HG02973 (cell line): ENCODE data around the gene SNRNP200.

ENCODE experiments used
- ATAC-seq: cut with Tn5 transposase; IDR thresholded peaks from one replicate; pipeline ENCODE4 v1.9.1; 2021; ENCODE audit warnings: moderate library complexity; ENCODE audit not compliant: unreplicated experiment

SNRNP200 gene

DNA sequence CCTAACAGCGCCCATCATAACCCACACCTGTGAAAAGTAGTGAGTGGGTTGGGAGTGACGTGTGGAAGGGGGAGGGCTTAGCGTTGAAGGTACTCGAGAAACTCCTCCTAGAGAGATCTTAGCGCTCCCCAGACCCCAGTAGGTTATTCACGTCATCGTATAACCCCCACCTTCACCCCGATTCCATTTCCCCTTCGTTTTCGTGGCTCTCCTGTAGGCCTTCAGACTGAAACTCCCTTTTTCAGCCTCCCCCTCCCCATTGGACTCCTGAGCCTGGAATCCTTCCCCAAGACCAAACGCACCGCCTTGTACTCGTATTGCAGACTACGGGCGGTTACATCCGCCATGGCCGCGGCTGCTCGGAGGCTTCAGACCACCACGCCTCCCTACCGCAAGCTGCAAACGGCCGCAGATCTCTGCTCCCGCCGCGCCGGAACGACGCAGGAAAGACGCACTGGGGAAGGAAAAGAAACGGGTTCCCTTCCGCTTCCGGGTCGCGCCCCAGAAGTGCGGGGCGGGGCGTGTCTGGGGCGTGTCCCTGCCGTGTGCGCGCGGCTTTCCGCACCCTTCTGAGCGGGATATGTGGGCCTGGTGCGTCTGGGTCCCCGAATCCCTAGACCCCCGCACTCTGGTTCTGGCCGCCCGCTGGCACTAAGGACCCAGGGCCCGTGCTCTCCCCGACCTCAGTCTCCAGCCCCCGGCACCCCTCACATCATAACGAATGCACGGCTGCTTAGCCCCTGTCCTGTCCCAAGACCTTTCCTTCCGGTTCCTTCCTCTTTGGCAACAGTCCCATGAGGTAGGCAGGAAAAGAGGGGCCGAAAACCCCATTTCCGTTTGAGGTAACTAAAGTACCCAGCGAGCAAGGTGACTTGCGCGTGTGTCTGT is at the start of gene SNRNP200:
SNRNP200 (minus strand) TSS at position 456 of the 888 bp plus-strand sequence; CDS start at position 347, 109 bp downstream.
- ATAC-seq: peak; percentile 82

DNA sequence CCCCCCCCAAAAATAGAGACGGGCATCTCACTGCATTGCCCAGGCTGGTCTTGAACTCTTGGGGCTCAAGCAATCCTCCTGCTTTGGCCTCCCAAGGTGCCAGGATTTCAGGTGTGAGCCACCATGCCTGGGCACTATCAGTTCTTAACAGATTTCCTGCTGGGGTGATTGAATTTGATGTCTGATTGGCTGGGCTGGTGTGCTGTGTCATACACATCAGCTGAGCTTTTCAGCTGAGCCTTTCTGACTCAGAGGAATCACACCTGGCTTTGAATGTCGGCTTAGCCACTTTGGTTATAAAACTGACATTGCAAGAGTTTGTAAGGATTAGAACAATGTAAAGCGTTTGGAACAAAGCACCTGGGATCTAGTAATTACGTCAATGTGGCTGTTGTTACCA is 49.1 kb upstream of the SNRNP200 start:
- no peak for ATAC-seq

- no peak for ATAC-seq
Measured at GRCh38 chr2:96353606-96354101, 48.3 kb upstream of the SNRNP200 start.

- no peak for ATAC-seq
Measured at GRCh38 chr2:96353032-96353561, 47.8 kb upstream of the SNRNP200 start.

GRCh38 chr2:96347395-96347794 is 42.0 kb upstream of the SNRNP200 start:
- ATAC-seq: no peak

- no peak for ATAC-seq
Measured at GRCh38 chr2:96345868-96346462, 40.6 kb upstream of the SNRNP200 start.

DNA sequence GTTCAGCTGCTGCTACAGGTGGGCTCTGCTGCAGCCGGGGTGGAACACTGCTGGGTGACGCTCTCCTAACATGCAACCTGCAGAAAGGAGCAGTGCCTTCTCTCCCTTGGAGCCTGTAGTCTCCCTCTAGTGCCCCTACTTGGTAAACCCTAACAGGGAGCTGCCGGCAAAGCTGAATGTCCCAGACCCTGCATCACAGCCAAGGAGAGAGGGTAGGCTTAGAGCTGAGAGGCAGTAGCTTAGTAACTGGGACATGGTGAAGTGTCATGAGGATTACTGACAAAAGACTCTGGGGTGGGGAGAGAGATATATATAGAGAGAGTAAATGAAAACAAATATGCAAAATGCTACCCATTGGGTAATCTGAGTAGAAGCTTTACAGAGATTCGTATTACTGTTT is 40.1 kb upstream of the SNRNP200 start:
- ATAC-seq: no peak

DNA sequence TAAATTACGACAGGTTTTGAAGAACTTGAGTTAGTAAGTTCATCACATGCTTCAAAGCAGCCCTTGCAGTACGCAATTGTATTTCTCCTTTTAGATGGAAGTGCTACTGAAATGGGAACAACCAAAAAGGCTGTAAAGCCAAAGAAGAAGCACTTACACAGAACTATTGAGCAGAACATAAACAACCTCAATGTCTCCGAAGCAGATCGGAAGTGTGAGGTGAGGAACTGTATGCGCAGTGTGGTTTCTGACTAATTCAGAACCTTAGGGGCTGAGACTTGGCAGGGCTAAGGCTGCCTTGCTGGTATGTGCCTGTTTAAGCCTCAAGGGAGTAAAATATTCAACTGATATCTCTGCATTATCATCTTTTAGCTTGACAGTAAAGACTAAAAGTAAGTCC is 38.7 kb upstream of the SNRNP200 start:
- ATAC-seq: peak; percentile 80

DNA sequence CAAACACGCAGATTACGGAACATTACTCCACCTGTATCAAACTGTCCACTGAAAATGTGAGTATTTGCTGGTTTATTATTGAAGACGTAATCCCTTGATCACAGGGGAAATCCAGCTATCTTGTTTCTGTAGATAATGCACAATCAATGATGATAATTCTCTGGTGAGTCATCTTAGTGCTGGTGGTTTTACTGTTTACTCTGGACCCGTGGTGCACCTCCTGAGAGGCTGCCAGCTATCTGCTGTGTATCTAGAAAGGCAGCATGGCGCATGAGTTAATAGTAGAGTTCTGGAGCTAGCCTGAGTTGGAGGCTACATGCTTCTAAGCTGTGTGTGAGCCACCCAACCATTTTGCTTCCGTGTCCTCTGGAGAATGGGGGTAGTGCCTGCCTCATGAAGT is 36.7 kb upstream of the SNRNP200 start:
- no peak for ATAC-seq

- no peak for ATAC-seq
Measured at GRCh38 chr2:96341641-96342040, 36.3 kb upstream of the SNRNP200 start.

- no peak for ATAC-seq
Measured at GRCh38 chr2:96340493-96341414, 35.4 kb upstream of the SNRNP200 start.

DNA sequence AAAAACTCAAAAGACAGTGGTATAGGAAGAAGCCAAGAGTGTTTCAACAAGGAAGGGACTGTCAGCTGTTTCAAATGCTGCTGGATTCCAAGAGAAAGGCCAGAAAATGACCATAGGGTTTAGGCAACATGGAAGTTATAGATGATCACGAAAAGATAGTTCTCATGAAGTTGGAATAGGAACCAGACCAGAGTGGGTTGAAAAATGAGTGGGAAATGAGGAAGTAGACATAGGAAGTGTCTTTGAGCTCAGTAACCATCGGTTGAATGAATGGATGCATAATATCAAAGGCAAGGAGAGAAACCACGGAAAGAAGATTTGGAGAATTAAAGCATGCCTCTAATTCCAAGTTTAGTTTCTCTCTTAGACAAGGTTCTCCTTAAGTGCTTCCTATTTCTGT is 31.5 kb upstream of the SNRNP200 start:
- no peak for ATAC-seq

DNA sequence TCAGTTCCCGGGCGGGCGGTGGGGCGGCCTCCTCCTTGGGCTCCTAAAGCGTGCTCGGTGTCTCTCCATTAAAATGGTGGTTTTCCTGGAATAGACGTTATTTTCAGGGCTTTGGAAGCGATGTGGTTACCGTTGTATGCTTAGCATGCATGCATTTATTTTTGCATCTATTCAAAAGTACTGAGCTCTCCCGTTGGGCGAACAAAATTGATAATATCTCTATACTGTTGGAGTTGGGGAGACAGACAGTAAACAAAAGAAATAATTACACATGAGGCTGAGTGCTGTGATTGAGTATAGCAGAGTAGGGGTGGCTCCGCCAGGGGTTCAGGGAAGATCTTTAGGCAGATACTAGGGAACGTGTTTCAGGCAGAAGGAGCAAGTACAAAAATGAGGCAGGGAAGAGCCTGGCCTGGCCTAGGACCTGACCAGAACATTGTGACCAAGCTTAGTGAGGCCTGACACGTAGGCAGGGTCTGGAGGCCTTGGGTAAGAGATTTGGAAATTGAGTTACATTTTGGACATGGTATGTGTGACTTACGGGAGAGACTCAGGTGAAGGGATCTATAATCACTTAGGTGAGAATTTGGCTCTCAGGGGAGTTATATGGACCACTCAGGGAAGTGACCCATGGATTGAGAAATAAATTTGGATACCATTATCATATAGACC is 30.9 kb upstream of the SNRNP200 start:
- no peak for ATAC-seq

- ATAC-seq: no peak
Measured at GRCh38 chr2:96333708-96334107, 28.4 kb upstream of the SNRNP200 start.

GRCh38 chr2:96330407-96330806 is 25.1 kb upstream of the SNRNP200 start:
- ATAC-seq: no peak

DNA sequence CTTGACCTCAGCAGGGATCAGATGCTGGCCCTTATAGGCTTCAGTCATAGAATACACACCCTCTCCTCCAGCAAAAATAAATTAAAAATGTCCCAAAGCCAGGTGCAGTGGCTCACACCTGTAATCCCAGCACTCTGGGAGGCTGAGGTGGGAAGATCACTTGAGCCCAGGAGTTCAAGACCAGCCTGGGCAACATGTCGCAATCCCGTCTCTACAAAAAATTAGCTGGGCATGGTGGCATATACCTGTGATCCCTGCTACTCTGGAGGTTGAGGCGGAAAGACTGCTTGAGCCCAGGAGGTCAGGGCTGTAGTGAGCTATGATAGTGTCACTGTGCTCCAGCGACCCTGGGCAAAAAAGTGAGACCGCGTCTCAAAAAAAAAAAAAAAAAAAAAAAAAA is 24.5 kb upstream of the SNRNP200 start:
- no peak for ATAC-seq

DNA sequence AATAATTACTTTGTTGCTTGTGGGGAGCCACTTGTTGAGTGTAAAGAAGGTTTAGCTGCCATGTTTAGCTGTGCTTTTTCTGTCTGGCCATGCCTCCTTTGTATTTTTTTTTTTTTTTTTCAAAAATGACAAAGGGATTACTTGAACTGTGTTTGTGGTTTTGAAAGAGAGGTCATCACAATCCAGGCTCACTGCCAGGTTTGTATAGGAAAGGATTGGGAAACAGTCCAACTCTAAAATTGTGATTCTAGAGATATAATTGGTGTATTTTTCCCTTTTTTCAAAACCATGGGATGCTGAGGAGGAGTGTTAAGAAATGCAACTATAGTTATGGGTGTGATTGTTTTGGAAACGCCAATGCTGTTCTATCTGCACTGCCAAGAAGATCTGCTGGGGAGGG is 24.1 kb upstream of the SNRNP200 start:
- ATAC-seq: no peak

- no peak for ATAC-seq
Measured at GRCh38 chr2:96326990-96327820, 21.9 kb upstream of the SNRNP200 start.

DNA sequence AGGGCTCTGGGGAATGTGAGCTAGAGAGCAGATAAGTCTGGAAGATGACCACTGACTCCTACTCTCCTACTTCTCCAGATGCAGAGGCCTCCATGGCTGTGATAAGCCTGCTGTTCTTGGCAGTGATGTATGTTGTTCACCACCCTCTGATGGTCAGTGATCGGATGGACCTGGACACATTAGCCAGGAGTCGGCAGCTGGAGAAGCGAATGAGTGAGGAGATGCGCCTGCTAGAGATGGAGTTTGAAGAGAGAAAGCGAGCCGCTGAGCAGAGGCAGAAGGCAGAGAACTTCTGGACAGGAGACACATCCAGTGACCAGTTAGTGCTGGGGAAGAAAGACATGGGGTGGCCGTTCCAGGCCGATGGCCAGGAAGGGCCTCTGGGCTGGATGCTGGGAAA is 21.2 kb upstream of the SNRNP200 start:
- ATAC-seq: no peak

GRCh38 chr2:96325884-96326255 is 20.5 kb upstream of the SNRNP200 start:
- no peak for ATAC-seq
